ENCODE results near the gene CDH4. TPM values are rescaled to one million over a fixed set of nuclear protein-coding genes. Genes with fewer than 3 reads are reported as not detected.

Gene CDH4
- total and polyA plus RNA-seq, 2 of the 13 experiments (the other 11 are each of a cell fraction or from before 2014, with no cell fraction given) = not detected

GRCh38 chr20:61876952-61877728, 625.1 kb downstream of the CDH4 start:
- Histone ChIP-seq H3K27me3 (ENCODE audit: control insufficient read depth in 1 of 2, insufficient read depth in 2 of 2, low read length in 2 of 2) (peaks cover 39 to 95% of the 10 kb centered on the region in 2 experiments), H3K4me1 (ENCODE audit: insufficient read depth, low read length) (no peaks in the 10 kb centered on the region), H3K9me3 (ENCODE audit: low read length) (no peaks in the 10 kb centered on the region), H3K36me3 (replicated peaks in 1 of 2; ENCODE audit: control insufficient read depth in 1 of 2, insufficient read depth in 2 of 2, low read length in 2 of 2) (no peaks in the 10 kb centered on the region), H3K79me2 (ENCODE audit: insufficient read depth, low read length) (no peaks in the 10 kb centered on the region), H3K4me2 (ENCODE audit: low read depth, low read length) (no peak overlapping the region), H3K27ac (ENCODE audit: extremely low read length, insufficient read depth, low read length) (no peak overlapping the region), H3K4me3 (replicated peaks in 1 of 3; ENCODE audit: insufficient read depth in 1 of 3, low read depth in 2 of 3, low read length in 3 of 3) (no peak overlapping the region), H2AFZ (ENCODE audit: low read length) (no peak overlapping the region), H3K9ac (ENCODE audit: insufficient read depth, low read depth, low read length) (no peak overlapping the region), H4K20me1 (ENCODE audit: insufficient read depth, low read length) (no peaks in the 10 kb centered on the region; the same call in 1 of the 2 replicates)
- ATAC-seq (no peak), DNase-seq (ENCODE audit: low spot score) (no peak), FAIRE-seq (no peak)
- POLR2A ChIA-PET = no interaction called here
- TF ChIP-seq ZNF737 (CRISPR knock-in tag; IDR thresholded peaks at IDR 0.05; ENCODE audit: borderline replicate concordance) (no peak), CENPT (CRISPR knock-in tag; IDR thresholded peaks at IDR 0.05; ENCODE audit: low read depth) (no peak), NONO (IDR thresholded peaks at IDR 0.05) (no peak), NONO (CRISPR knock-in tag; conservative IDR thresholded peaks at IDR 0.05) (no peak), PHF5A (CRISPR knock-in tag; IDR thresholded peaks at IDR 0.05; ENCODE audit: low read depth, unreplicated experiment) (no peak), RARA (CRISPR knock-in tag; IDR thresholded peaks at IDR 0.05) (no peak), SRY (CRISPR knock-in tag; IDR thresholded peaks at IDR 0.05) (no peak), ZNF101 (CRISPR knock-in tag; IDR thresholded peaks at IDR 0.05; ENCODE audit: borderline replicate concordance, low read depth) (no peak), ATF4 (CRISPR knock-in tag; IDR thresholded peaks at IDR 0.05) (no peak), NFRKB (IDR thresholded peaks at IDR 0.05) (no peak), ZBTB14 (CRISPR knock-in tag; IDR thresholded peaks at IDR 0.05) (no peak), TGIF2 (CRISPR knock-in tag; IDR thresholded peaks at IDR 0.05) (no peak), JUNB (CRISPR knock-in tag; IDR thresholded peaks at IDR 0.05; ENCODE audit: borderline replicate concordance) (no peak), TFDP1 (CRISPR knock-in tag; IDR thresholded peaks at IDR 0.05; ENCODE audit: borderline replicate concordance) (no peak), KDM2A (CRISPR knock-in tag; IDR thresholded peaks at IDR 0.05; ENCODE audit: borderline replicate concordance, low read depth) (no peak), KLF12 (CRISPR knock-in tag; IDR thresholded peaks at IDR 0.05; ENCODE audit: borderline replicate concordance) (no peak), ARNT2 (CRISPR knock-in tag; IDR thresholded peaks at IDR 0.05; ENCODE audit: low read depth) (no peak), ZNF501 (CRISPR knock-in tag; IDR thresholded peaks at IDR 0.05) (no peak)
- CTCF ChIA-PET (ENCODE audit: low intra/inter-chr PET ratio, low total read pairs) = no interaction called here
- no TSS peak for BruUV-seq (replicated peaks)
- in situ Hi-C loops (cut with HindIII; ENCODE audit: extremely low pct_ligation_motif_present, low pct_unique_long_range_greater_than_20kb) = loop anchor here (25.0 kb wide), 1 partner anchor 1815 kb away; no protein-coding TSS in a partner anchor
- intact Hi-C loops (cut with micrococcal nuclease; ENCODE audit: unreplicated experiment) = no loop called here
- 31% methylated on average over 24 of the region's 30 CpGs for WGBS (ENCODE audit: low lambda C conversion rate)

All from HepG2 (cell line).